Measurements from ENCODE around the gene RHOT2. TPM values are rescaled to one million over a fixed set of nuclear protein-coding genes. Genes with fewer than 3 reads are reported as not detected.

The RHOT2 gene
- total and polyA plus RNA-seq, 2 of the 8 experiments (the other 6 are each of a cell fraction or from before 2014, with no cell fraction given) = 149 to 194 TPM

- Histone ChIP-seq H3K4ac (replicated peaks; ENCODE audit: insufficient read length, low read depth, low read length) (no peak overlapping the region), H3K18ac (ENCODE audit: extremely low read depth, low read length) (no peak overlapping the region), H2AFZ (ENCODE audit: low read length) (no peak overlapping the region), H2BK120ac (replicated peaks; ENCODE audit: low read depth, low read length) (no peak overlapping the region), H3K79me2 (ENCODE audit: control insufficient read depth in 1 of 2, insufficient read depth in 2 of 2, low read length in 2 of 2) (no peaks in the 10 kb centered on the region), H3K4me3 (ENCODE audit: extremely low read depth in 1 of 4, insufficient read depth in 2 of 4, low read depth in 3 of 4, low read length in 4 of 4) (no peak overlapping the region), H3K27me3 (replicated peaks in 1 of 4; ENCODE audit: control insufficient read depth in 3 of 4, extremely low read depth in 1 of 4, insufficient read depth in 3 of 4, low read length in 3 of 4) (no peaks in the 10 kb centered on the region), H2BK12ac (ENCODE audit: low read depth, low read length) (no peak overlapping the region), H3K23ac (ENCODE audit: insufficient read length) (no peak overlapping the region), H3K9ac (replicated peaks in 1 of 4; ENCODE audit: extremely low read depth in 1 of 4, low read depth in 3 of 4, low read length in 3 of 4) (no peak overlapping the region), H3K36me3 (ENCODE audit: control insufficient read depth in 2 of 4, insufficient read depth in 4 of 4, low read length in 3 of 4) (peaks cover 0 to 44% (median 2%) of the 10 kb centered on the region in 4 experiments; a peak in 3 of 8 replicates), H3K4me1 (replicated peaks in 1 of 4; ENCODE audit: control insufficient read depth in 3 of 4, insufficient read depth in 4 of 4, low read length in 3 of 4) (peaks cover 0 to 2% (median under 1%) of the 10 kb centered on the region in 4 experiments; a peak in 2 of 7 replicates), H3K14ac (ENCODE audit: insufficient read length) (no peak overlapping the region), H3K27ac (ENCODE audit: low read depth, low read length) (no peak overlapping the region), H3K79me1 (ENCODE audit: low read depth, low read length) (no peaks in the 10 kb centered on the region), H4K8ac (ENCODE audit: extremely low read depth, insufficient read depth, low read length) (no peak overlapping the region), H3K23me2 (ENCODE audit: low read depth, low read length) (peaks cover 2% of the 10 kb centered on the region; the same call in 1 of the 2 replicates), H3K56ac (replicated peaks; ENCODE audit: insufficient read length, low read depth, low read length) (no peak overlapping the region), H4K91ac (replicated peaks; ENCODE audit: insufficient read length, low read length) (no peak overlapping the region), H4K20me1 (replicated peaks in 1 of 2; ENCODE audit: control insufficient read depth in 1 of 2, insufficient read depth in 2 of 2, low read length in 2 of 2) (peaks cover 0 to 2% of the 10 kb centered on the region in 2 experiments), H2AK5ac (ENCODE audit: low read depth, low read length) (no peak overlapping the region), H2BK15ac (ENCODE audit: low read length) (no peak overlapping the region), H2BK5ac (ENCODE audit: low read depth, low read length) (no peak overlapping the region), H3K9me3 (ENCODE audit: insufficient read depth in 2 of 2, low read depth in 1 of 2, low read length in 1 of 2) (no peaks in the 10 kb centered on the region), H4K5ac (ENCODE audit: insufficient read length, low read depth, low read length) (no peak overlapping the region), H2BK20ac (ENCODE audit: low read length) (no peak overlapping the region), H3K4me2 (ENCODE audit: insufficient read depth in 1 of 2, low read depth in 2 of 2, low read length in 2 of 2) (no peak overlapping the region)
- 91% methylated on average over 11 of the region's 12 CpGs; no CpG with 5 or more reads in 1 of the 2 experiments for WGBS, 2 experiments (ENCODE audit: extremely low coverage in 1 of 2, insufficient coverage in 1 of 2, insufficient read length in 1 of 2, insufficient replicate concordance in 2 of 2, low coverage in 1 of 2, low lambda C conversion rate in 2 of 2, missing lambda C conversion rate in 1 of 2)
- ChIA-PET CTCF (ENCODE audit: partially characterized antibody) (interaction anchor here (0.5 to 7.9 kb wide), 7 partner anchors 10 to 78 kb away, joined by 3 to 104 read pairs (median 3); partner anchors contain the start of gene RHOT2), POLR2A (ENCODE audit: partially characterized antibody) (interaction anchor here (0.5 to 0.7 kb wide), 3 partner anchors 9 to 66 kb away, joined by 3 read pairs; no protein-coding TSS in a partner anchor)
- DNase-seq (ENCODE audit: low read depth in 1 of 2, low spot score in 2 of 2) (no peak), FAIRE-seq (no peak)
- no peak for TF ChIP-seq FOSL1 (IDR thresholded peaks at IDR 0.05; ENCODE audit: insufficient read depth, low read depth, low read length)
- no peak for TF ChIP-seq CBX5 (IDR thresholded peaks at IDR 0.05; ENCODE audit: low read depth, low read length)
- no peak for TF ChIP-seq TCF12 (IDR thresholded peaks at IDR 0.05; ENCODE audit: low read depth, low read length)
- TF ChIP-seq GTF2F1 (IDR thresholded peaks at IDR 0.05; ENCODE audit: borderline replicate concordance, low read depth, low read length) = no peak
- TF ChIP-seq CHD2 (IDR thresholded peaks at IDR 0.05; ENCODE audit: low read length) = no peak
- no peak for TF ChIP-seq ATF3 (IDR thresholded peaks at IDR 0.05; ENCODE audit: insufficient read depth, low read depth, low read length)
- no peak for TF ChIP-seq TEAD4 (IDR thresholded peaks at IDR 0.05; ENCODE audit: low read depth, low read length)
- TF ChIP-seq CTBP2 (IDR thresholded peaks at IDR 0.05; ENCODE audit: borderline replicate concordance, insufficient read depth, insufficient read length, low read length) = no peak
- no peak for TF ChIP-seq POU5F1 (IDR thresholded peaks at IDR 0.05; ENCODE audit: low read depth, low read length)
- TF ChIP-seq SUZ12 (IDR thresholded peaks at IDR 0.05; ENCODE audit: low read length) = no peak
- no peak for TF ChIP-seq MAFK (IDR thresholded peaks at IDR 0.05; ENCODE audit: low read depth, low read length)
- no peak for TF ChIP-seq EGR1 (IDR thresholded peaks at IDR 0.05; ENCODE audit: borderline replicate concordance, low read depth, low read length)
- TF ChIP-seq RBBP5 (IDR thresholded peaks at IDR 0.05; ENCODE audit: borderline replicate concordance, low read depth, low read length) = no peak
- no peak for TF ChIP-seq RFX5 (IDR thresholded peaks at IDR 0.05; ENCODE audit: borderline replicate concordance, low read depth, low read length)
These were observed 13.9 kb upstream of the RHOT2 start for GRCh38 chr16:654034-654433.

Measured in H1 (cell line).